AG08395 (cell line): ENCODE measurements around the gene NR1I3.
A peak's percentile ranks its signal among the peaks of the same experiment; 100 is the strongest.
"Not testable (repeated sequence)": the region's sequence is repeated elsewhere in the genome, so short reads cannot be mapped to it uniquely, and the experiment has no call there.

Experiments
- DNase-seq: peaks from one replicate; pipeline ENCODE4 v3.0.0; 2012; ENCODE audit warnings: mixed read lengths, low spot score

NR1I3 gene

GRCh38 chr1:161250100-161250499, 12.1 kb upstream of the NR1I3 start:
- DNase-seq, result not testable (repeated sequence)

- no peak for DNase-seq
Observed at GRCh38 chr1:161244888-161245287, 6.9 kb upstream of the NR1I3 start.

- no peak for DNase-seq
Observed at GRCh38 chr1:161242313-161242712, 4.3 kb upstream of the NR1I3 start.

GRCh38 chr1:161241682-161242081, 3.7 kb upstream of the NR1I3 start:
- no peak for DNase-seq

GRCh38 chr1:161235957-161236775, 1.8 kb downstream of the NR1I3 start:
- no peak for DNase-seq

- no peak for DNase-seq
Observed at GRCh38 chr1:161233102-161233501, 4.9 kb downstream of the NR1I3 start.

- no peak for DNase-seq
Observed at GRCh38 chr1:161230762-161231161, 7.2 kb downstream of the NR1I3 start.

GRCh38 chr1:161229896-161230295, 8.1 kb downstream of the NR1I3 start:
- no peak for DNase-seq

GRCh38 chr1:161228032-161228431, 10.0 kb downstream of the NR1I3 start:
- DNase-seq, result no peak

GRCh38 chr1:161227196-161227871, 10.7 kb downstream of the NR1I3 start:
- DNase-seq, result peak; percentile 75

GRCh38 chr1:161226759-161227158, 11.2 kb downstream of the NR1I3 start:
- DNase-seq, result no peak

GRCh38 chr1:161226320-161226711, 11.7 kb downstream of the NR1I3 start:
- no peak for DNase-seq

GRCh38 chr1:161225534-161226319, 12.3 kb downstream of the NR1I3 start, which contains the start of gene TOMM40L:
Gene TOMM40L, plus strand, starts transcription at chr1:161226060. Its CDS starts 430 bp downstream, at chr1:161226490.
- peak; percentile 98 for DNase-seq

GRCh38 chr1:161225178-161225533, 12.8 kb downstream of the NR1I3 start:
- no peak for DNase-seq

- DNase-seq, result not testable (repeated sequence)
Observed at GRCh38 chr1:161224695-161225087, 13.3 kb downstream of the NR1I3 start.

GRCh38 chr1:161223805-161224694, 14.0 kb downstream of the NR1I3 start:
- DNase-seq, result no peak

- DNase-seq, result no peak
Observed at GRCh38 chr1:161222175-161223019, 15.6 kb downstream of the NR1I3 start.

GRCh38 chr1:161220002-161220401, 18.0 kb downstream of the NR1I3 start:
- no peak for DNase-seq

- DNase-seq, result no peak
Observed at GRCh38 chr1:161219078-161219892, 18.7 kb downstream of the NR1I3 start.
